ENCODE measurements around the gene UBE2I. TPM values are rescaled to one million over a fixed set of nuclear protein-coding genes. Genes with fewer than 3 reads are reported as not detected.

UBE2I gene
- total RNA-seq, 1 experiment from 2014 or later = 198 TPM

GRCh38 chr16:1313721-1314369 lies 4.4 kb downstream of the UBE2I start:
- ATAC-seq (no peak), DNase-seq (ENCODE audit: low read depth, low spot score) (no peak)
- peaks cover 24% of the 10 kb centered on the region for H3K36me3 ChIP-seq (ENCODE audit: control insufficient read depth, insufficient read depth, low read length)
- POLR2A ChIA-PET = no interaction called here
- no peak overlapping the region for H3K27ac ChIP-seq (ENCODE audit: low read length)
- TF ChIP-seq CTCF (IDR thresholded peaks at IDR 0.05) = no peak
- no peak for TF ChIP-seq POLR2AphosphoS5 (IDR thresholded peaks at IDR 0.05; ENCODE audit: low read depth, low read length)
- no peak for TF ChIP-seq TCF7L2 (IDR thresholded peaks at IDR 0.05; ENCODE audit: low read depth, low read length)
- TF ChIP-seq SIN3A (IDR thresholded peaks at IDR 0.05; ENCODE audit: borderline replicate concordance, insufficient read depth, low read depth, low read length) = no peak
- no peak for TF ChIP-seq REST (IDR thresholded peaks at IDR 0.05; ENCODE audit: insufficient read depth in 1 of 2, low read depth in 2 of 2, low read length in 1 of 2)
- intact Hi-C loops (cut with micrococcal nuclease; ENCODE audit: unreplicated experiment) = no loop called here
- in situ Hi-C loops (cut with HindIII; ENCODE audit: low pct_unique_long_range_greater_than_20kb, low sequenced_read_pairs) = no loop called here
- BruUV-seq (replicated peaks) = no TSS peak
- no peaks in the 10 kb centered on the region for H3K27me3 ChIP-seq (ENCODE audit: control insufficient read depth, insufficient read depth, low read length)
- H3K4me3 ChIP-seq (ENCODE audit: low read depth in 2 of 2, low read length in 2 of 2) = no peak overlapping the region
- CTCF ChIA-PET = no interaction called here
- H3K9me3 ChIP-seq (ENCODE audit: control insufficient read depth, insufficient read depth, low read depth, low read length) = no peaks in the 10 kb centered on the region
- H3K4me1 ChIP-seq (ENCODE audit: control insufficient read depth, insufficient read depth, low read length) = peaks cover 10% of the 10 kb centered on the region

GRCh38 chr16:1314399-1315068 lies 5.1 kb downstream of the UBE2I start:
- TF ChIP-seq REST (IDR thresholded peaks at IDR 0.05; ENCODE audit: insufficient read depth in 1 of 2, low read depth in 2 of 2, low read length in 1 of 2) (no peak), CTCF (IDR thresholded peaks at IDR 0.05) (no peak), POLR2AphosphoS5 (IDR thresholded peaks at IDR 0.05; ENCODE audit: low read depth, low read length) (no peak), TCF7L2 (IDR thresholded peaks at IDR 0.05; ENCODE audit: low read depth, low read length) (no peak), SIN3A (IDR thresholded peaks at IDR 0.05; ENCODE audit: borderline replicate concordance, insufficient read depth, low read depth, low read length) (no peak)
- peaks cover 24% of the 10 kb centered on the region for H3K36me3 ChIP-seq (ENCODE audit: control insufficient read depth, insufficient read depth, low read length)
- no peak overlapping the region for H3K27ac ChIP-seq (ENCODE audit: low read length)
- no TSS peak for BruUV-seq (replicated peaks)
- ChIA-PET POLR2A (no interaction called here), CTCF (no interaction called here)
- intact Hi-C loops (cut with micrococcal nuclease; ENCODE audit: unreplicated experiment) = no loop called here
- in situ Hi-C loops (cut with HindIII; ENCODE audit: low pct_unique_long_range_greater_than_20kb, low sequenced_read_pairs) = no loop called here
- no peaks in the 10 kb centered on the region for H3K9me3 ChIP-seq (ENCODE audit: control insufficient read depth, insufficient read depth, low read depth, low read length)
- ATAC-seq (no peak), DNase-seq (ENCODE audit: low read depth, low spot score) (no peak)
- no peak overlapping the region for H3K4me3 ChIP-seq (ENCODE audit: low read depth in 2 of 2, low read length in 2 of 2)
- peaks cover 10% of the 10 kb centered on the region for H3K4me1 ChIP-seq (ENCODE audit: control insufficient read depth, insufficient read depth, low read length)
- no peaks in the 10 kb centered on the region for H3K27me3 ChIP-seq (ENCODE audit: control insufficient read depth, insufficient read depth, low read length)
